GM19025 (cell line): ENCODE results near the gene NLRP11.

ENCODE experiments used
- ATAC-seq: cut with Tn5 transposase; IDR thresholded peaks from one replicate; pipeline ENCODE4 v1.9.1; 2021; ENCODE audit warnings: mild to moderate bottlenecking, low read depth, moderate library complexity; ENCODE audit not compliant: unreplicated experiment

NLRP11 gene

DNA sequence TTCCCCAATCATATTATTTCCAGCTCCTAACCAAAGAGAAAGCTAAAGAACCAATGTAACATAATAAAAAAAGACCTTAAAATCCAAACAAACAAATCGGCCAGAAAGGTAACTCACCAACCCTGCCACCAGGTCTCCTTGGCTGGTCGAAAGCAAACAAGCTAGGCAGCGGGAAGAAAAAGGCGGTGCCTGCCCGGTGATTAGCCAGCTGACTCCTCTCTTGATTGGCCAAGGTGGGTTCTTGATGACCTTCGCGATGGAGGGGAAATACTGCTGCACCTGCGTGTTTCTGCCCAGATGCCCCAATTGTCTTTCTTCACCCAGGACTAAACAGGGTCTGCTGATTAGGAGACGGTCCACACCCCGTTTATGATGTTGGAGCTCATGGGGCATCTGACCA, at the start of gene NLRP11:
TSS of gene NLRP11 (minus strand) at position 154 of the 400 bp plus-strand sequence. CDS start 13,825 bp downstream, outside the sequence.
- no peak for ATAC-seq

DNA sequence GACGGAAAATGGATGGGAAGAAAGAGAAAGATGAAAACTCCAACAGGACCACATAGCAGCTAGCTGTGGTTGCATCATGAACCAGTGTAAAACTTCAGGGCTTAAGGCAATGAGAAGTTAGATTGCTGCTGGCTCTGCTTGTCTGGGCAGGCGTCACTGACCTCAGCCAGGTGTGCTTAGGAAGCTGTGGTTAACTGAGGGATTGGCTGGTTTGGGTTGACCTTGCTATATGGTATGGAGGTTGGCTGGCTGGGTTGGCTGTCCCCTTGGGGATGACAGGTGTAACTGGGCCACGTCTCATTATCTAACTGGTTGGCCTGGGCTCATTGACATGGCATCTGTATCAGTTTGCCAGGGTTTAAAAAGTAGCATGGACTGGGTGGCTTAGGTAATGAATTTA, 45.4 kb upstream of the NLRP11 start:
- no peak for ATAC-seq

DNA sequence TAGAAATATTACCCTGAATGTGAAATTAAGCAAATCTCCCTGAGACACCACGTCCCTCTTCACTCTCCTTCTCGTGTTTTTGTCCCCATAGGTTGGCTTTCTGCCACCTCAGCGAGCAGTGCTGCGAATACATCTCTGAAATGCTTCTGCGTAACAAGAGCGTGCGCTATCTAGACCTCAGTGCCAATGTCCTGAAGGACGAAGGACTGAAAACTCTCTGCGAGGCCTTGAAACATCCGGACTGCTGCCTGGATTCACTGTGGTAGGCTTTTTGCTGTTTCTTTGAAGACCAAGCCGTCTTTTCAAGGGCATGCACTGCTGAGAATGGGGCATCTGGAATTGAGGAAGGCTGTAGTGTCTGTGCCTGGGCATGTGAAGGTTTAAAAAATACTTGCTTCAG, 38.9 kb upstream of the NLRP11 start:
- ATAC-seq, result no peak

GRCh38 chr19:55867101-55867500, 35.3 kb upstream of the NLRP11 start:
- ATAC-seq, result no peak

- no peak for ATAC-seq
Observed at GRCh38 chr19:55866521-55866920, 34.7 kb upstream of the NLRP11 start.

DNA sequence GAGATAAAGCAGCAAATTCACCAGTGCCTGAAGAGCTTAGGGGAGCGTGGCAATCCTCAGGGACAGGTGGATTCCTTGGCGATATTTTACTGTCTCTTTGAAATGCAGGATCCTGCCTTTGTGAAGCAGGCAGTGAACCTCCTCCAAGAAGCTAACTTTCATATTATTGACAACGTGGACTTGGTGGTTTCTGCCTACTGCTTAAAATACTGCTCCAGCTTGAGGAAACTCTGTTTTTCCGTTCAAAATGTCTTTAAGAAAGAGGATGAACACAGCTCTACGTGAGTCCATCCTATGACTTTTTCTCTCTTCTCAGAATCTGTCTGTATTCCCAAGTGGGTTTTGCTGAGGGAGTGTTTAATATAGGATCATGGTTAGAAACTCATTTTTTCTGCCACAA, 27.2 kb upstream of the NLRP11 start:
- no peak for ATAC-seq

GRCh38 chr19:55858401-55858800, 26.6 kb upstream of the NLRP11 start:
- no peak for ATAC-seq

GRCh38 chr19:55857974-55858373, 26.2 kb upstream of the NLRP11 start:
- ATAC-seq, result no peak

- ATAC-seq, result no peak
Observed at GRCh38 chr19:55857149-55857548, 25.4 kb upstream of the NLRP11 start.

DNA sequence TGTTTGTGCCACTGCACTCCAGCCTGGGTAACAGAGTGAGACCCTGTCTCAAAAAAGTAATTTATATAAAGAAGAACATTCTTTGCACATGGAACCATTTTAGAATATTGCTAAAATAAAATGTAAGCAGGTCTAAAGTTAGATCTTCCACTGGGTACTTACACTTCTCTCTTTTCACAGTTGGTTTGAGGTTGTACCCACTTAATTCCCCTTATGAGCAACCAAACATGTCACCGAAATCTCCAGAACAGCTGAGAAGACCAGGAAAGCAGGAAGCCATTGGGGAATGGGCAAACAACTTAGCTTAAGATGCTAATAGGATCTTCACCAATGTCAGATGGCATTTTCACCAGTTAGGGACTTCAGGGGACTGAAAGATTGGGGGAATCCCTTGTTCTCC, 23.4 kb upstream of the NLRP11 start:
- ATAC-seq, result no peak

DNA sequence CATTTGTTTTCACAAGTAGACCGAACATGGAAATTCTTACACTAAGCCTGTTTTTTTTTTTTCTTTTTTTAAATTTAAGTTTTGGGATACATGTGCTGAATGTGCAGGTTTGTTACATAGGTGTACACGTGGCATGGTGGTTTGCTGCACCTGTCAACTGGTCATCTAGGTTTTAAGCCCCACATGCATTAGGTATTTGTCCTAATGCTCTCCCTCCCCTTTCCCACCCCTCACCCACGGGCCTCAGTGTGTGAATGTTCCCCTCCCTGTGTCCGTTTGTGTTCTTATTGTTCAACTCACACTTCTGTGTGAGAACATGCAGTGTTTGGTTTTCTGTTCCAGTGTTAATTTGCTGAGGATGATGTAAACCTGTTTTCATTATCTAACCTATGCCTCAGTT, 7.1 kb upstream of the NLRP11 start:
- no peak for ATAC-seq

DNA sequence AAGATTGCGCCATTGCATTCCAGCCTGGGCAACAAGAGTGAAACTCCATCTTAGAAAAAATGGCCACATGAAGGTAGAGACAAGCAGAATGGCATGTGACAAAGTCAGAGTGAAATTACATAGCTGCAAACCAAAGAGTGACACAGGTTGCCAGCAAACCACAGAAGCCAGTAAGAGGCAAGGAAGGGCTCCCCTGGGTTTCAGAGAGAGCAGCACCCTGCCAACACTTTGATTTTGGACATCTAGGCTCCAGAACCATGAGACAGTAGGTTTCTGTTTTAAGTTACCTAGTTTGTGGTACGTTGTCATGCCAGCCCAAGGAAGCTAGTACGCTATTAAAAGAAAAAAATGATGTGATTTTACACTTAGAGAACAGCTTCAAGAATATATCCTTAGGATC, 6.5 kb upstream of the NLRP11 start:
- no peak for ATAC-seq

DNA sequence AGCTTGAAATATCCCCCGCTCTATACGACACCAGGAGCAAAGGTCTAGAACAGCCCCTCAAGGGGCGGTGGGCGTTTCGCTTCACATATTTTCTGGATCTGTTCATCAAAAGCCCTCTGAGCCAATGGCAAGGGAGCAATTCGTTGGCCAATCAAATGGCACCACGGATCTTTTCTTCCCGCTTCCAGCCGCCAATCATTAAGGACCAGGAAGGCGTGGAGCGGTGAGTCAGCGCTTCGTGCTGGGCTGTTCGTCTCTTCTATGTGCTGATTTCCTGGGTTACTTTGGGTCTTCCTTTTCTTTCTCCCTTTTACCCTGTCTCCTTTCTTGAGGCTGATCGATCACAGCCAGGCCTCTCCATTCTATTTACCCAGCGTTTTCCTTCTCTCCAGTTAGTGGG, 4.5 kb upstream of the NLRP11 start, which contains the start of gene NLRP4:
TSS of gene NLRP4 (plus strand) at position 201 of the 400 bp plus-strand sequence. CDS start 15,541 bp downstream, outside the sequence.
- ATAC-seq, result no peak

GRCh38 chr19:55832676-55833075, 877 bp upstream of the NLRP11 start:
- ATAC-seq, result no peak

DNA sequence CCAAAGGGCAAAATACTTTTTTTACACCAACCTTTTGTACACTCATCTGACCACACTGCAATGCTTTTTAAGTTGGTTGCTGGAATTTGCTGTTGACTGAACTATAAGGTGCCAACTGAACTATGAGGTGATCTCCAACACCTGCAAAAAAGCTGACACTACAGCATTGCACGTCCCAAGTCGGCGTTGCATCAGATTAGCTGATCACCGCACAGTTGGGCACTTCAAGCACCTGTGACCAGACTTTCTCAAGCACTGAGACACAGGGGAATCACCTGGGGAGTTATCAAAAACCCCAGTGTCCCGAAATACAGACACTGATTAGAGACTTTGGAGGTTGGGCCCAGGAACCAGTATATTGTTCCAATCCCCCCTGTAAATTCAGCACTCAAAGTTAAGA, 1.1 kb downstream of the NLRP11 start:
- no peak for ATAC-seq

DNA sequence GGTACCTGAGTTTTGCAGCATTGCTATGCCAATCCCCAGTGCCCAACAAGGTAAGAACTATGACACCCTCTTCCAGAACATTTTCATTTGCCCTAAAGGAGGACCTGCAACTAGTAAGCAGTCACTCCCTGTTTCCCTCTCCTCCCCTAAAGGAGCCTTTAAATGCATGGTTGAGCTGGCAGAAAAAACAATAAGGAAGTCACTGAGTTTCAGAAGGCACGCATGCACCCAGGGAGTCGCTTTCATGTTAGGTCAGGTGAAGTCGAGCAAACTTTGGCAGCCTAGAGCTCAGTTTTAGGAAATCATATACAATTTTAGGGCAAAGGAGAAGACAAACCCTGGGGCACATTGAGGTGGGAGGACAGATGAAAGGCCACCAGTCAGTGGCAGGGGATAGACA, 11.8 kb downstream of the NLRP11 start:
- no peak for ATAC-seq

DNA sequence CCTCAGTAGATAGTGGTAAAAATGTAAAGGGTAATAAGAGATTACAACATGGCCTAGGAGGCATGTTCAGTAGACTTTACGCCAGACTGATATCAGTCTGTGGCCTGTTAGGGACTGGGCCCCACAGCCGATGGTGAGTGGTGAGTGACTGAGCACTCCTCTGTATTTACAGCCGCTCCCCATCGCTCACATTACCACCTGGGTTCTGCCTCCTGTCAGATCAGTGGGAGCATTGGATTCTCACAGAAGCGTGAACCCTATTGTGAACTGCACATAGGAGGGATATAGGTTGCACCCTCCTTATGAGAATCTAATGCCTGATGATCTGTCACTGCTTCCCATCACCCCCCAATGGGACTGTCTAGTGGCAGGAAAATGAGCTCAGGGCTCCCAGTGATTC, 17.9 kb downstream of the NLRP11 start:
- ATAC-seq, result no peak

DNA sequence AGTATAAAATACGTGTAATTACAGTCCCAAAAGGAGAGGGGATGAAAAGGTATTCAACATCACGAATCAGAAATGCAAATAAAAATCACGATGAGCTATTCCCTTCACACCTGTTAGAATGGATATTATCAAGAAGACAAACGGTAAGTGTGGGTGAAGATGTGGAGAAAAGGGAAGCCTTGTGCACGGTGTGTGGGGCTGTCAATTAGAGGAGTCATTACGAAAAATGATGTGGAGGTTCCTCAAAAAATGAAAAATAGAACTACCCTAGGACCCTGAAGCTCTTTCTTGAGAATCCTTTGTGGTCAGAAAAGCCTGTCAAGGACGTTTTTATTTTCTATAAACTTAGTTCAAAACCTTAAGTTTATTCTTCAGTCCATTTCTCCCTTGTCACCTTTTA, 19.4 kb downstream of the NLRP11 start:
- no peak for ATAC-seq

DNA sequence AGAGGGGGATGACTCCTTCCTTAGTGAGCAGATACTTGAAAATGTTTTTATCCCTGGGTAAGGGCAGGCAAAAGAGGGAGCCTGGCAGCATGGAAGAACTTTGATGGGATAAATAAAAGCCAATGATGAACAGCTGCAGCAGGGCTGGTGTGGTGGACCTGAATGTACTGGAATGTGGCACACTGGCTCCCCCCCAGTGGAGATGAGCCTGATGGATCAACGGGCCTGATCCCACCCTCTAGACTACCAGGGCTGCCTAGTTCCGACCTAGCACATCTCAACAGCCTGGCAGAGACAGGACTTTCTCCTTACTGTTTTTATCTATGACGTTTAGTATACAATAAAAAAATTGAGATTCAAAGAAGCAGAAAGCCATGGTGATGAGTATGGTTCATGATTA, 20.5 kb downstream of the NLRP11 start:
- no peak for ATAC-seq

DNA sequence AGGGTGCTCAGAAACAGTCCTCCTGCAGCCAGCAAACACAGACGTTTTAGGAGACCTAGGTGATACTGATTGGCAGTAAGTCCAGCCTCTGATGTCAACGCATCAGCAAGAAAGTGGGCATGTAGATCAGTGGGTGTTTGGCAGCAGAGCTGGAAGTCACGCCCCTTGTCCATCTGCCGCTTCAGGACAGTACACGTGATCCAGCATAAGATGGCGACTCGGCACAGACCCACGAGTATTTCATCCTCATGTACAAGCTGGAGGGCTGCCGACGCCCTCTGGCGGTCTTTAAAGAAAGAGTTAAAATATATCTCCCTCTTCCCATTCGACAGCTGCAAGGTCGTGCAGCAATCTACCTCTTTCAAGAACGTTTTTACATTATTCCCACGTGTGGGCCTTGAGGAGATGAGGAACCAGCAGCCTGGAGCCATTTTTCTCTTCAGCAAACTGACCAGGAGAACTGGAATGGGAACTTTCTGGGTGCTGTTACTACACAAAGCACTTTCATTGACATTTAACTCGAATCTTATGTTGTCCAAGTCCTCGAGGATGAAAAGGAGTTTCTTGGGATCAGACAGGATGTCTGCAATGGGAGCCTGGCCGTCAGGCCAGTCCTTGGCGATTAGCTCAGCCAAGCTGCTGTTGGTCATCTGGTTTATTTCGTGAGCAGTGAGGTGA, 22.3 kb downstream of the NLRP11 start:
- ATAC-seq, result no peak

GRCh38 chr19:55802281-55802680, 29.5 kb downstream of the NLRP11 start:
- no peak for ATAC-seq

GRCh38 chr19:55801416-55801815, 30.4 kb downstream of the NLRP11 start:
- no peak for ATAC-seq

GRCh38 chr19:55795021-55795420, 36.8 kb downstream of the NLRP11 start:
- no peak for ATAC-seq
